Osteocyte (in vitro differentiated cells): ENCODE results near the gene IFNA1. TPM values are rescaled to one million over a fixed set of nuclear protein-coding genes. Genes with fewer than 3 reads are reported as not detected.

ENCODE experiments used
- DNase-seq: peaks from one replicate; pipeline ENCODE4 v3.0.0; 2021; ENCODE audit warnings: mixed read lengths; ENCODE audit not compliant: unreplicated experiment; ENCODE audit errors: extremely low spot score
- H3K27ac Mint-ChIP-seq: one replicate; pipeline ENCODE4 v1.8.0; 2021; ENCODE audit warnings: mild to moderate bottlenecking, mixed read lengths; ENCODE audit not compliant: unreplicated experiment
- H3K27me3 Mint-ChIP-seq: one replicate; pipeline ENCODE4 v1.8.0; 2021; ENCODE audit warnings: mixed read lengths; ENCODE audit not compliant: unreplicated experiment
- H3K36me3 Mint-ChIP-seq: one replicate; pipeline ENCODE4 v1.8.0; 2021; ENCODE audit warnings: mixed read lengths; ENCODE audit not compliant: unreplicated experiment
- H3K4me1 Mint-ChIP-seq: one replicate; pipeline ENCODE4 v1.8.0; 2021; ENCODE audit warnings: mixed read lengths; ENCODE audit not compliant: unreplicated experiment
- H3K4me3 Mint-ChIP-seq: one replicate; pipeline ENCODE4 v1.8.0; 2021; ENCODE audit warnings: mild to moderate bottlenecking, moderate library complexity, mixed read lengths; ENCODE audit not compliant: unreplicated experiment
- H3K9me3 Mint-ChIP-seq: one replicate; pipeline ENCODE4 v1.8.0; 2021; ENCODE audit warnings: mixed read lengths; ENCODE audit not compliant: unreplicated experiment
- total RNA-seq: library from RNA; stranded (reverse); gene quantifications from 2 replicates; pipeline ENCODE4 v1.2.1, GENCODE V29; 2021
- TF ChIP-seq, protein P1 (sequence below): fragments of 200-600 bp; sonication (generic); IDR thresholded peaks from 2 replicates; pipeline ENCODE4 v1.5.0; 2021; ENCODE audit warnings: antibody characterized with exemption, mild to moderate bottlenecking, moderate library complexity

Gene IFNA1
- total RNA-seq, 1 donor from 2014 or later: not detected

DNA sequence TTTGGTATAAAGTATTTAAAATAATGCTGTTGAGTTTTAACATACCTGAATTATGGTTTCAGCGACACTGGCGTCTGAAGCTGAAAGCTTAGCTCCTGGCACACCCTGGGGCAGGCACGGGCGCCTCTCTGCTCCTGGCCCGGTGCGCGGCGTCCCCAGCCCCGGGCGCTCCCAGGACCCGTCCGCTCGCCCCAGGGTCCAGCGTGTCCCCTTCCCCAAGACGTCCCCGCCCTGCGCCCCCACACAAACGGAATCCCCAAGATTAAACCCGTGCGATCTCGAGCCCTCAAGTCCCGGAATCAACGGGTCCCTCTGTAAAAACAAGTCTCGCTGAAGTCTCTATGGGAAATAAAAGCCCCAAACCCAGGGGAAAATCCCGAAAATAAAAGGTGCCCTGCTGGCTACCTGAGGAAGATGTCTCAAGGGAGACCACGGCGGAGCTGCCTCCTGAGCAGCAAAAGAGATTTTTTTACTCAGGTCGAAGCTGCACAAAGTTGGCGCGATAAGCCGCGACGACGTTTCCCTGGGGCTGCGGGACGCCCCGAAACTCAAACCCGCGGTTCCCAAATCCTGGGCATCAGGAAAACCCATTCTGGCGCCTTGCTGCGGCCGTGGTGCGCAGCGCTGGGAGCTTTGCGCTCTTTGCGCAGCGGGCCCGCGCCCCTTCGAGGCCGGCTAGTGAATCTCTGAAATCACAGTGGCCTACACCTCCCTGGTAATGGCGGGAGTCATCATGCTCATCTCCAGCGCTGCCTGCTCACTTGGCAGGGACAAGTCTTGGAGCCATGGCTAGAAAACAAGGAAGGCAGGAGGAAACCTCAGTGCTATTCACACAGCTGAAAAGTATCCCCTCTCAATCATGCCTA, 37.6 kb upstream of the IFNA1 start:
- no peak for DNase-seq
- Mint-ChIP-seq H3K27ac (no peak overlapping the region), H3K9me3 (no peaks in the 10 kb centered on the region), H3K4me3 (no peak overlapping the region), H3K27me3 (peaks cover 86% of the 10 kb centered on the region), H3K36me3 (no peaks in the 10 kb centered on the region), H3K4me1 (peaks cover 3% of the 10 kb centered on the region)
- TF ChIP-seq, protein P1, sequence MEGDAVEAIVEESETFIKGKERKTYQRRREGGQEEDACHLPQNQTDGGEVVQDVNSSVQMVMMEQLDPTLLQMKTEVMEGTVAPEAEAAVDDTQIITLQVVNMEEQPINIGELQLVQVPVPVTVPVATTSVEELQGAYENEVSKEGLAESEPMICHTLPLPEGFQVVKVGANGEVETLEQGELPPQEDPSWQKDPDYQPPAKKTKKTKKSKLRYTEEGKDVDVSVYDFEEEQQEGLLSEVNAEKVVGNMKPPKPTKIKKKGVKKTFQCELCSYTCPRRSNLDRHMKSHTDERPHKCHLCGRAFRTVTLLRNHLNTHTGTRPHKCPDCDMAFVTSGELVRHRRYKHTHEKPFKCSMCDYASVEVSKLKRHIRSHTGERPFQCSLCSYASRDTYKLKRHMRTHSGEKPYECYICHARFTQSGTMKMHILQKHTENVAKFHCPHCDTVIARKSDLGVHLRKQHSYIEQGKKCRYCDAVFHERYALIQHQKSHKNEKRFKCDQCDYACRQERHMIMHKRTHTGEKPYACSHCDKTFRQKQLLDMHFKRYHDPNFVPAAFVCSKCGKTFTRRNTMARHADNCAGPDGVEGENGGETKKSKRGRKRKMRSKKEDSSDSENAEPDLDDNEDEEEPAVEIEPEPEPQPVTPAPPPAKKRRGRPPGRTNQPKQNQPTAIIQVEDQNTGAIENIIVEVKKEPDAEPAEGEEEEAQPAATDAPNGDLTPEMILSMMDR: no peak

DNA sequence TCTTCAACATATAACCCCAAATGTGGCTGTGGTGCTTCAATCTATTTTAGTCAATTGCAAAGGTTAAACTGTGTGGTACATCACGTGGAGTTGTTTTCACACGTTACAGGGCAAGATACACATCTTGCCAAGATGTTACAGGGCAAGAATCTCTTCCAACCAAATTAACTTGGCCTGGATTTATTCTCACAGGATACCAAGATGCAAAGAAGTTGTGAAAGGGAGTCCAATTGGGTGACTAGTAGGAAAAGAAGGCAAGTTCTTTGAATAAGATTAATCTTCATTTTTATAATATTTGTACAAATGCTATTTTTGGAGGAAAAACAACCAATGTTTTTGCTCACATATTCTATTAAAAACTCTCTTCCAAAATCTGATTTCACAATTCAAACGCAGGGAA, 36.1 kb upstream of the IFNA1 start:
- H3K36me3 Mint-ChIP-seq: no peaks in the 10 kb centered on the region
- no peak overlapping the region for H3K4me3 Mint-ChIP-seq
- H3K9me3 Mint-ChIP-seq: no peaks in the 10 kb centered on the region
- TF ChIP-seq, protein P1: no peak
- no peak overlapping the region for H3K27ac Mint-ChIP-seq
- peaks cover 80% of the 10 kb centered on the region for H3K27me3 Mint-ChIP-seq
- H3K4me1 Mint-ChIP-seq: peaks cover 3% of the 10 kb centered on the region
- DNase-seq: no peak

DNA sequence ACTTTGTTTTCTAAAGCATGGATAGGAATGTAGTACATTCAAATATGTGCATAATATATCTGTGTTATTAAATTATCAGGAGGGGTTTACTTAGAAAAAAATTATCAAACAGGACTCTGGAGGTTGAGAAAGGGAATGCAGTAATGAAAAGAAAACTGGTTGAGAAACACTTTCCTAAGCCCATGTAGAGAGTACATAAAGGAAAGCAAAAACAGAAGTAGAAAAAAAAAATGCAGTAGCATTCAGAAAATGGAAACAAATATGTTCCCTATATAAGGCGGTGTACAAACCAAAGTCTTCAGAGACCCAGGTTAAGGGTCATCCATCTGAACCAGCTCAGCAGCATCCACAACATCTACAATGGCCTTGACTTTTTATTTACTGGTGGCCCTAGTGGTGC, 31.4 kb upstream of the IFNA1 start, which contains the start of gene IFNA8:
Gene IFNA8, plus strand, starts transcription at position 301 of the 400 bp plus-strand sequence. Its CDS starts 60 bp downstream, at position 361.
- no peaks in the 10 kb centered on the region for H3K9me3 Mint-ChIP-seq
- peaks cover 72% of the 10 kb centered on the region for H3K27me3 Mint-ChIP-seq
- H3K36me3 Mint-ChIP-seq: no peaks in the 10 kb centered on the region

DNA sequence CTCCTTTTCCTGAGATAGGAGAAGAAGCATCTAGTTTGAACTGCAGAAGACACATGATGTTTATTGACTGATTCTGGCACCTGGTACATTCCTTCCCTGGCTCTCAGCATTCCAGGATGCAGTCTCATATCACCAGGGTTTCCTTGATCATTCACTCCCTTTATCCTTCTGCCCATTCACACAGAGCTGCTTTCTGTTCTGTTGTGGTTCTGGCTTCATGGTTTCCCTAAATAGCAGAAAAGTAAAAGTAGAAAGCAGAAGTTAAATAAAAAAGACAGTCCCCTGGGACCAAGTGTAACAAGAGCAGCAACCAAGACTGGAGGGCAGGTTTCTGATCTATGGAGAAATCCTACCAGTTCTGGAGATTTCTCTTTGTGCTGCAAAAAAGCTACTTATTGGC, 28.1 kb upstream of the IFNA1 start:
- Mint-ChIP-seq H3K36me3 (no peaks in the 10 kb centered on the region), H3K9me3 (no peaks in the 10 kb centered on the region), H3K4me1 (no peaks in the 10 kb centered on the region), H3K27me3 (peaks cover 53% of the 10 kb centered on the region), H3K27ac (no peak overlapping the region), H3K4me3 (no peak overlapping the region)
- no peak for DNase-seq
- TF ChIP-seq, protein P1: no peak

More for the DNA sequence above, 31.4 kb upstream of the IFNA1 start, which contains the start of gene IFNA8:
- H3K4me3 Mint-ChIP-seq: no peak within 1 kb of the TSS
- DNase-seq: no peak
- TF ChIP-seq, protein P1: no peak
- no peaks in the 10 kb centered on the region for H3K4me1 Mint-ChIP-seq
- no peak within 1 kb of the TSS for H3K27ac Mint-ChIP-seq

DNA sequence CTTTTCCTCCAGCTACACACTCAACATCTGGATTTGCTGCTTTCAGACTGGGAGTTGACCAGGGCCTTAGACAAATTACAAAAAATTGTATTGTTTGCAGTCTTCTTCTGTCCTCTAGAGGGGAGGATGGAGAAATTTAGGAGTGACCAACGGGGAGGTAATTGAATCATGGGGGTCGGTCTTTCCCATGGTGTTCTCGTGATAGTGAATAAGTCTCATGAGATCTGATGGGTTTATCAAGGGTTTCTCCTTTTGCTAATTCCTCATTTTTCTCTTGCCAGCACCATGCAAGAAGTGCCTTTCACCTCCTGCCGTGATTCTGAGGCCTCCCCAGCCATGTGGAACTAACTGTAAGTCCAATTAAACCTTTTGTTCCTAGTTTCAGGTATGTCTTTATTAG, 27.1 kb upstream of the IFNA1 start:
- DNase-seq: no peak
- Mint-ChIP-seq H3K4me1 (no peaks in the 10 kb centered on the region), H3K27ac (no peak overlapping the region), H3K9me3 (no peaks in the 10 kb centered on the region), H3K4me3 (no peak overlapping the region), H3K27me3 (peaks cover 46% of the 10 kb centered on the region), H3K36me3 (no peaks in the 10 kb centered on the region)
- TF ChIP-seq, protein P1: no peak
